Vagina (tissue), 2 donors: Measurements from ENCODE around the gene FARP2. TPM values are rescaled to one million over a fixed set of nuclear protein-coding genes. Genes with fewer than 3 reads are reported as not detected.

Source experiments
- DNase-seq, 2 donors: peaks; one replicate each; pipeline ENCODE4 v3.0.0-alpha.2; 2017; ENCODE audit errors: extremely low spot score in 2 of 2
- H3K27ac ChIP-seq: fragments of 200-600 bp; sonication (generic); one replicate; pipeline ENCODE4 v1.5.1; 2019
- H3K27me3 ChIP-seq: fragments of 200-600 bp; sonication (generic); one replicate; pipeline ENCODE4 v1.5.1; 2019
- H3K36me3 ChIP-seq, 2 donors: fragments of 200-600 bp; sonication (generic); one replicate each; pipeline ENCODE4 v1.5.1; 2017 to 2019
- H3K4me1 ChIP-seq: fragments of 200-600 bp; sonication (generic); one replicate; pipeline ENCODE4 v1.5.1; 2019
- H3K4me3 ChIP-seq, 2 donors: fragments of 200-600 bp; sonication (generic); 1 replicate in 1 of 2; 2 replicates in 1 of 2; pipeline ENCODE4 v1.5.1; 2016 to 2019
- H3K9me3 ChIP-seq: fragments of 200-600 bp; sonication (generic); one replicate; pipeline ENCODE4 v1.5.1; 2019
- CTCF ChIP-seq, 3 experiments: fragments of 450-650 bp in 2 of 3; fragments of 200-600 bp in 1 of 3; sonication (generic) in 1 of 3; IDR thresholded peaks; one replicate each; pipeline ENCODE4 v1.5.1; 2017 to 2019; ENCODE audit warnings: antibody characterized with exemption in 3 of 3, mild to moderate bottlenecking in 2 of 3, moderate library complexity in 2 of 3
- POLR2A ChIP-seq, 2 donors: fragments of 450-650 bp; IDR thresholded peaks; one replicate each; pipeline ENCODE4 v1.6.1; 2017; ENCODE audit warnings: antibody characterized with exemption in 2 of 2, mild to moderate bottlenecking in 2 of 2, moderate library complexity in 2 of 2
- POLR2AphosphoS5 ChIP-seq, 2 donors: sonication (generic); formaldehyde crosslinking; IDR thresholded peaks; one replicate each; pipeline ENCODE4 v1.9.0; 2017; ENCODE audit warnings: antibody characterized with exemption in 2 of 2, mild to moderate bottlenecking in 2 of 2, low read depth in 1 of 2; ENCODE audit not compliant: insufficient read depth in 1 of 2
- intact Hi-C: fragments of 100-400 bp; cut with DNase I; formaldehyde crosslinking; loops from one replicate; pipeline ENCODE4 v1.15.1; 2023
- total RNA-seq: library from RNA; depleted of rRNA; stranded (reverse); fragments of >200 nt; gene quantifications from one replicate; pipeline ENCODE4 v1.2.3, GENCODE V29; 2016

Gene FARP2
- total RNA-seq, 1 donor from 2014 or later = 32.9 TPM

GRCh38 chr2:241475267-241475666 is 119.2 kb downstream of the FARP2 start:
- no peak for TF ChIP-seq POLR2AphosphoS5 (IDR thresholded peaks at IDR 0.05; ENCODE audit: insufficient read depth in 1 of 2, low read depth in 1 of 2)
- TF ChIP-seq POLR2A (IDR thresholded peaks at IDR 0.05) = no peak
- no peak for TF ChIP-seq CTCF (IDR thresholded peaks at IDR 0.05)
- Histone ChIP-seq H3K4me1 (no peaks in the 10 kb centered on the region), H3K9me3 (no peaks in the 10 kb centered on the region), H3K4me3 (no peak overlapping the region), H3K27me3 (no peaks in the 10 kb centered on the region), H3K27ac (no peak overlapping the region), H3K36me3 (peaks cover 0 to 14% of the 10 kb centered on the region in 2 donors)
- intact Hi-C loops = no loop called here
- no peak for DNase-seq

- no peak for DNase-seq
- TF ChIP-seq CTCF (IDR thresholded peaks at IDR 0.05) = no peak
- no peak for TF ChIP-seq POLR2AphosphoS5 (IDR thresholded peaks at IDR 0.05; ENCODE audit: insufficient read depth in 1 of 2, low read depth in 1 of 2)
- no peak for TF ChIP-seq POLR2A (IDR thresholded peaks at IDR 0.05)
- H3K27me3 ChIP-seq = no peaks in the 10 kb centered on the region
- peaks cover 0 to 14% of the 10 kb centered on the region in 2 donors for H3K36me3 ChIP-seq
- intact Hi-C loops = no loop called here
- no peaks in the 10 kb centered on the region for H3K9me3 ChIP-seq
- no peak overlapping the region for H3K4me3 ChIP-seq
- H3K27ac ChIP-seq = no peak overlapping the region
- H3K4me1 ChIP-seq = no peaks in the 10 kb centered on the region
These were observed 122.1 kb downstream of the FARP2 start for GRCh38 chr2:241478166-241478565.

- Histone ChIP-seq H3K4me3 (no peak overlapping the region), H3K27me3 (no peaks in the 10 kb centered on the region), H3K27ac (no peak overlapping the region), H3K36me3 (peaks cover 0 to 14% of the 10 kb centered on the region in 2 donors), H3K9me3 (no peaks in the 10 kb centered on the region), H3K4me1 (no peaks in the 10 kb centered on the region)
- no peak for DNase-seq
- intact Hi-C loops = no loop called here
- TF ChIP-seq POLR2AphosphoS5 (IDR thresholded peaks at IDR 0.05; ENCODE audit: insufficient read depth in 1 of 2, low read depth in 1 of 2) = no peak
- no peak for TF ChIP-seq POLR2A (IDR thresholded peaks at IDR 0.05)
- no peak for TF ChIP-seq CTCF (IDR thresholded peaks at IDR 0.05)
These were observed 123.2 kb downstream of the FARP2 start for GRCh38 chr2:241479026-241479898.

GRCh38 chr2:241481687-241482086 is 125.6 kb downstream of the FARP2 start:
- DNase-seq = no peak
- Histone ChIP-seq H3K27ac (no peak overlapping the region), H3K4me1 (no peaks in the 10 kb centered on the region), H3K4me3 (no peak overlapping the region), H3K9me3 (no peaks in the 10 kb centered on the region), H3K27me3 (no peaks in the 10 kb centered on the region), H3K36me3 (peaks cover 0 to 14% of the 10 kb centered on the region in 2 donors)
- intact Hi-C loops = loop anchor here (5.0 kb wide), 1 partner anchor 1104 kb away; no protein-coding TSS in a partner anchor
- TF ChIP-seq CTCF (IDR thresholded peaks at IDR 0.05) = no peak
- no peak for TF ChIP-seq POLR2AphosphoS5 (IDR thresholded peaks at IDR 0.05; ENCODE audit: insufficient read depth in 1 of 2, low read depth in 1 of 2)
- TF ChIP-seq POLR2A (IDR thresholded peaks at IDR 0.05) = no peak
